Adrenal gland (tissue), 5 donors: ENCODE results near the gene MEI4.

ENCODE experiments used
- POLR2A ChIP-seq, 2 donors: fragments of 450-650 bp; IDR thresholded peaks; one replicate each; pipeline ENCODE4 v1.6.1; 2017; ENCODE audit warnings: antibody characterized with exemption in 2 of 2, mild to moderate bottlenecking in 2 of 2, moderate library complexity in 1 of 2
- TF ChIP-seq, protein P1 (sequence below), 6 experiments: fragments of 450-650 bp in 4 of 6; fragments of 200-600 bp in 2 of 6; sonication (generic) in 1 of 6; IDR thresholded peaks; 1 replicate in 5 of 6; 2 replicates in 1 of 6; pipeline versions ENCODE4 v1.5.1 to v1.8.0; 2016 to 2021; ENCODE audit warnings: antibody characterized with exemption in 6 of 6, mild to moderate bottlenecking in 2 of 6, moderate library complexity in 1 of 6
- donor health status: DM: no; HTN: no; CAD: no.

DNA sequence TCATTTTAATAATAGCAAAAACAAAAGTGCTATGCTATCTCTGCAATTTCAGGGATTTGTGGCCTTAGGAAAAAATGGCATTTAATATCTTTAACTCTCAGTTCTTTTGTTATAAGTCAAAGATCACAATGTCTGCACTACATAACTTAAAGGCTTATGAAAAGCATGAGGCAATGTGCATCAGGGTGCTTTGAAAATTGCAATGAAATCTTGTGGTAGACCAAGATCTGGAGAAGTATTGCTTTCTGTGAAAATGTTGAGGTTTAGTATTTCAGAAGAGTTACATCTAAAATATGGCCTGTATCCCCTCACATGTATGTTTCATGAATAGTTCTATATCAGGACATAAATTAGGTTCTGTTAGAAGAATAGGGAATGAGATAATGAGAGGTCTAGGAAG, 200.6 kb downstream of the MEI4 start:
- TF ChIP-seq, protein P1, sequence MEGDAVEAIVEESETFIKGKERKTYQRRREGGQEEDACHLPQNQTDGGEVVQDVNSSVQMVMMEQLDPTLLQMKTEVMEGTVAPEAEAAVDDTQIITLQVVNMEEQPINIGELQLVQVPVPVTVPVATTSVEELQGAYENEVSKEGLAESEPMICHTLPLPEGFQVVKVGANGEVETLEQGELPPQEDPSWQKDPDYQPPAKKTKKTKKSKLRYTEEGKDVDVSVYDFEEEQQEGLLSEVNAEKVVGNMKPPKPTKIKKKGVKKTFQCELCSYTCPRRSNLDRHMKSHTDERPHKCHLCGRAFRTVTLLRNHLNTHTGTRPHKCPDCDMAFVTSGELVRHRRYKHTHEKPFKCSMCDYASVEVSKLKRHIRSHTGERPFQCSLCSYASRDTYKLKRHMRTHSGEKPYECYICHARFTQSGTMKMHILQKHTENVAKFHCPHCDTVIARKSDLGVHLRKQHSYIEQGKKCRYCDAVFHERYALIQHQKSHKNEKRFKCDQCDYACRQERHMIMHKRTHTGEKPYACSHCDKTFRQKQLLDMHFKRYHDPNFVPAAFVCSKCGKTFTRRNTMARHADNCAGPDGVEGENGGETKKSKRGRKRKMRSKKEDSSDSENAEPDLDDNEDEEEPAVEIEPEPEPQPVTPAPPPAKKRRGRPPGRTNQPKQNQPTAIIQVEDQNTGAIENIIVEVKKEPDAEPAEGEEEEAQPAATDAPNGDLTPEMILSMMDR (IDR thresholded peaks at IDR 0.05), result no peak
- no peak for TF ChIP-seq POLR2A (IDR thresholded peaks at IDR 0.05)
